GM18867 (cell line): ENCODE data around the gene OR4N5.
"Not testable (repeated sequence)": the region's sequence is repeated elsewhere in the genome, so short reads cannot be mapped to it uniquely, and the experiment has no call there.

Experiments used
- ATAC-seq: cut with Tn5 transposase; IDR thresholded peaks from one replicate; pipeline ENCODE4 v1.9.1; 2021; ENCODE audit warnings: mild to moderate bottlenecking, moderate library complexity; ENCODE audit not compliant: unreplicated experiment

The OR4N5 gene

GRCh38 chr14:20138520-20138919 is at the start of gene OR4N5:
TSS of gene OR4N5 (plus strand) at chr14:20138820. CDS start at chr14:20143736, 4,916 bp downstream.
- no peak for ATAC-seq

GRCh38 chr14:20092050-20092449 is 46.6 kb upstream of the OR4N5 start:
- no peak for ATAC-seq

- ATAC-seq: no peak
These were observed 45.2 kb upstream of the OR4N5 start for GRCh38 chr14:20093442-20093841.

- not testable (repeated sequence) for ATAC-seq
These were observed 39.5 kb upstream of the OR4N5 start for GRCh38 chr14:20098926-20099770.

- no peak for ATAC-seq
These were observed 28.2 kb upstream of the OR4N5 start, which contains the start of gene OR4K17 for GRCh38 chr14:20110438-20110837. TSS of gene OR4K17 (plus strand) at chr14:20110739. CDS start at chr14:20117500, 6,761 bp downstream.

- ATAC-seq: no peak
These were observed 26.3 kb upstream of the OR4N5 start for GRCh38 chr14:20112321-20112720.

GRCh38 chr14:20116748-20117147 is 21.9 kb upstream of the OR4N5 start:
- no peak for ATAC-seq

- ATAC-seq: no peak
These were observed 19.8 kb upstream of the OR4N5 start for GRCh38 chr14:20118795-20119194.

GRCh38 chr14:20143911-20144310 is 5.3 kb downstream of the OR4N5 start:
- ATAC-seq: no peak

GRCh38 chr14:20144820-20145219 is 6.2 kb downstream of the OR4N5 start:
- ATAC-seq: no peak

GRCh38 chr14:20164462-20164861 is 25.8 kb downstream of the OR4N5 start:
- ATAC-seq: no peak

GRCh38 chr14:20167091-20167490 is 28.5 kb downstream of the OR4N5 start:
- ATAC-seq: no peak

- not testable (repeated sequence) for ATAC-seq
These were observed 31.2 kb downstream of the OR4N5 start for GRCh38 chr14:20169852-20170251.

- ATAC-seq: not testable (repeated sequence)
These were observed 35.6 kb downstream of the OR4N5 start for GRCh38 chr14:20174205-20174604.

GRCh38 chr14:20176330-20176729 is 37.7 kb downstream of the OR4N5 start:
- no peak for ATAC-seq

- ATAC-seq: no peak
These were observed 38.9 kb downstream of the OR4N5 start for GRCh38 chr14:20177433-20177974.

- ATAC-seq: no peak
These were observed 40.6 kb downstream of the OR4N5 start for GRCh38 chr14:20179218-20179617.

GRCh38 chr14:20179880-20180279 is 41.3 kb downstream of the OR4N5 start:
- ATAC-seq: no peak

GRCh38 chr14:20180486-20180885 is 41.9 kb downstream of the OR4N5 start:
- ATAC-seq: no peak

- no peak for ATAC-seq
These were observed 45.6 kb downstream of the OR4N5 start for GRCh38 chr14:20184181-20184580.

GRCh38 chr14:20190596-20190995 is 52.0 kb downstream of the OR4N5 start, which contains the start of gene OR11G2:
TSS of gene OR11G2 (plus strand) at chr14:20190896. CDS start at chr14:20197438, 6,542 bp downstream.
- ATAC-seq: no peak

- no peak for ATAC-seq
These were observed 52.8 kb downstream of the OR4N5 start for GRCh38 chr14:20191396-20191795.
